NCI-H526 (cell line): Measurements from ENCODE around the gene FBXO21.

Experiments
- DNase-seq, 2 experiments: peaks; one replicate each; lab custom pipeline; 2025; lab: John Stamatoyannopoulos, UW

The FBXO21 gene

GRCh38 chr12:117139025-117139717 is 51.1 kb downstream of the FBXO21 start:
- DNase-seq: no peak

- no peak for DNase-seq
Measured at GRCh38 chr12:117134721-117135120, 55.5 kb downstream of the FBXO21 start.

GRCh38 chr12:117134059-117134458 is 56.2 kb downstream of the FBXO21 start:
- no peak for DNase-seq

GRCh38 chr12:117130801-117131200 is 59.5 kb downstream of the FBXO21 start:
- no peak for DNase-seq

- DNase-seq: no peak
Measured at GRCh38 chr12:117129391-117129790, 60.9 kb downstream of the FBXO21 start.

GRCh38 chr12:117127933-117128823 is 62.1 kb downstream of the FBXO21 start:
- DNase-seq: no peak

GRCh38 chr12:117126335-117126734 is 63.9 kb downstream of the FBXO21 start:
- no peak for DNase-seq

GRCh38 chr12:117125767-117126166 is 64.5 kb downstream of the FBXO21 start:
- no peak for DNase-seq

- DNase-seq: no peak
Measured at GRCh38 chr12:117125272-117125613, 65.0 kb downstream of the FBXO21 start.

GRCh38 chr12:117124421-117125271 is 65.6 kb downstream of the FBXO21 start:
- no peak for DNase-seq

- DNase-seq: no peak
Measured at GRCh38 chr12:117121441-117121840, 68.8 kb downstream of the FBXO21 start.

- peak in 1 of 2 experiments; percentile 29 for DNase-seq
Measured at GRCh38 chr12:117120787-117121186, 69.5 kb downstream of the FBXO21 start.

- peak; percentile 39 to 79 for DNase-seq
Measured at GRCh38 chr12:117119592-117120198, 70.6 kb downstream of the FBXO21 start.

GRCh38 chr12:117118838-117119591 is 71.3 kb downstream of the FBXO21 start:
- DNase-seq: no peak

- DNase-seq: no peak
Measured at GRCh38 chr12:117114784-117115183, 75.5 kb downstream of the FBXO21 start.

GRCh38 chr12:117113231-117113630 is 77.0 kb downstream of the FBXO21 start:
- no peak for DNase-seq

GRCh38 chr12:117111821-117112595 is 78.3 kb downstream of the FBXO21 start:
- peak in 1 of 2 experiments; percentile 62 for DNase-seq

GRCh38 chr12:117111386-117111785 is 78.9 kb downstream of the FBXO21 start:
- DNase-seq: no peak

- DNase-seq: no peak
Measured at GRCh38 chr12:117109943-117110635, 80.2 kb downstream of the FBXO21 start.

GRCh38 chr12:117105902-117106301 is 84.4 kb downstream of the FBXO21 start:
- DNase-seq: no peak
